NCI-H774 (cell line): ENCODE measurements around the gene DDTL.

ENCODE experiments used
- DNase-seq: peaks from one replicate; lab custom pipeline; 2025; lab: John Stamatoyannopoulos, UW

The DDTL gene

GRCh38 chr22:24006207-24006913 is 39.7 kb downstream of the DDTL start:
- DNase-seq = no peak

GRCh38 chr22:24006914-24007214 is 40.2 kb downstream of the DDTL start:
- no peak for DNase-seq

GRCh38 chr22:24007253-24008021 is 40.7 kb downstream of the DDTL start:
- DNase-seq = no peak

GRCh38 chr22:24008022-24008283 is 41.3 kb downstream of the DDTL start:
- DNase-seq = no peak

- no peak for DNase-seq
Observed at GRCh38 chr22:24008381-24009226, 41.9 kb downstream of the DDTL start.

GRCh38 chr22:24009227-24010017 is 42.7 kb downstream of the DDTL start:
- no peak for DNase-seq

GRCh38 chr22:24010018-24010391 is 43.3 kb downstream of the DDTL start:
- no peak for DNase-seq

GRCh38 chr22:24011735-24012068 is 45.0 kb downstream of the DDTL start:
- DNase-seq = no peak

- DNase-seq = no peak
Observed at GRCh38 chr22:24016156-24016555, 49.5 kb downstream of the DDTL start.

GRCh38 chr22:24021304-24021703 is 54.6 kb downstream of the DDTL start:
- no peak for DNase-seq
